K562 (cell line): ENCODE data around the gene LRRC4. TPM values are rescaled to one million over a fixed set of nuclear protein-coding genes. Genes with fewer than 3 reads are reported as not detected.
A peak's percentile ranks its signal among the peaks of the same experiment; 100 is the strongest.

Experiments
- ATAC-seq: fragments of 200-7000 bp; cut with Tn5 transposase; 3 replicates; pipeline ENCODE4 v1.9.1; 2020; ENCODE audit warnings: moderate library complexity
- BruUV-seq: library from RNA; stranded (reverse); fragments of 400-500 nt; replicated peaks from 2 replicates; lab custom pipeline; 2021; lab: Mats Ljungman, UMichigan
- CTCF ChIA-PET: fragments of 300-600 bp; formaldehyde crosslinking; extraction: SDS; loops from one replicate; lab custom pipeline; 2021; ENCODE audit warnings: low intra/inter-chr PET ratio; lab: Yijun Ruan, JAX
- POLR2A ChIA-PET: fragments of 300-600, 350-650 bp; sonication (Branson Sonifier 250); formaldehyde crosslinking; extraction: SDS; loops from one replicate; lab custom pipeline; 2021; ENCODE audit warnings: antibody characterized with exemption, inconsistent platforms; lab: Yijun Ruan, JAX
- DNase-seq, 4 experiments: peaks; one replicate each; pipeline versions ENCODE4 v3.0.0 to v3.0.0-alpha.2; 2011 to 2018; ENCODE audit warnings: low spot score in 3 of 4, mixed read lengths in 3 of 4; ENCODE audit errors: extremely low read depth in 1 of 4
- FAIRE-seq: peaks from 2 replicates; lab custom pipeline; 2011; peaks lifted over from hg19 to GRCh38; lab: Jason Lieb, UNC
- H2AFZ ChIP-seq: 2 replicates; pipeline ENCODE4 v1.6.0; 2011; ENCODE audit warnings: low read depth, low read length, control low read depth, inconsistent platforms
- H3K27ac ChIP-seq: fragments of 200-600 bp; 3 replicates; pipeline ENCODE4 v1.8.0; 2011; ENCODE audit warnings: low read depth, mild to moderate bottlenecking, control low read depth, inconsistent platforms, low read length, moderate library complexity, mixed read lengths; ENCODE audit errors: extremely low read depth
- H3K27me3 ChIP-seq, 2 experiments: fragments of 300-600 bp in 1 of 2; 2 replicates in 1 of 2; 3 replicates in 1 of 2; pipeline versions ENCODE4 v1.6.0 to v1.8.0; 2011; ENCODE audit warnings: inconsistent platforms in 2 of 2, low read length in 2 of 2, mild to moderate bottlenecking in 1 of 2, mixed read lengths in 1 of 2, moderate library complexity in 1 of 2; ENCODE audit not compliant: control insufficient read depth in 2 of 2, insufficient read depth in 2 of 2
- H3K36me3 ChIP-seq: fragments of 300-600 bp; 3 replicates; pipeline ENCODE4 v1.8.0; 2011; ENCODE audit warnings: mild to moderate bottlenecking, low read length, inconsistent platforms; ENCODE audit not compliant: control insufficient read depth, insufficient read depth
- H3K4me1 ChIP-seq, 2 experiments: fragments of 200-600 bp in 1 of 2; replicated peaks in 1 of 2; 2 replicates in 1 of 2; 3 replicates in 1 of 2; pipeline versions ENCODE4 v1.5.1 to v1.8.0; 2011; ENCODE audit warnings: inconsistent platforms in 2 of 2, low read length in 2 of 2, mild to moderate bottlenecking in 1 of 2, mixed read lengths in 1 of 2, moderate library complexity in 1 of 2; ENCODE audit not compliant: control insufficient read depth in 2 of 2, insufficient read depth in 2 of 2
- H3K4me2 ChIP-seq: 2 replicates; pipeline ENCODE4 v1.6.1; 2011; ENCODE audit warnings: low read length, control low read depth, inconsistent platforms, mixed read lengths; ENCODE audit not compliant: insufficient read depth
- H3K4me3 ChIP-seq: fragments of 200-600 bp; sonication (generic), shearing (Covaris generic); 2 replicates; pipeline ENCODE4 v1.5.1; 2016; ENCODE audit warnings: control low read depth, inconsistent platforms
- H3K79me2 ChIP-seq: fragments of 200-600 bp; 3 replicates; pipeline ENCODE4 v1.8.0; 2011; ENCODE audit warnings: low read length, inconsistent platforms; ENCODE audit not compliant: control insufficient read depth, insufficient read depth
- H3K9ac ChIP-seq, 2 experiments: 2 replicates each; pipeline versions ENCODE4 v1.6.0 to v1.6.1; 2011; ENCODE audit warnings: low read depth in 2 of 2, low read length in 2 of 2, control low read depth in 1 of 2, inconsistent platforms in 1 of 2, mild to moderate bottlenecking in 1 of 2, mixed read lengths in 1 of 2; ENCODE audit not compliant: insufficient read depth in 1 of 2
- H3K9me1 ChIP-seq: one replicate; pipeline ENCODE4 v1.6.0; 2011; ENCODE audit warnings: inconsistent platforms, mild to moderate bottlenecking, low read length, moderate library complexity; ENCODE audit not compliant: control insufficient read depth, insufficient read depth
- H3K9me3 ChIP-seq: replicated peaks from 2 replicates; pipeline ENCODE4 v1.5.1; 2011; ENCODE audit warnings: low read depth, low read length, inconsistent platforms; ENCODE audit not compliant: control insufficient read depth, insufficient read depth
- H4K20me1 ChIP-seq: replicated peaks from 2 replicates; pipeline ENCODE4 v1.6.1; 2011; ENCODE audit warnings: low read length, inconsistent platforms, mixed read lengths; ENCODE audit not compliant: control insufficient read depth, insufficient read depth
- BCL6 ChIP-seq: fragments of 250-450 bp; sonication (Bioruptor Pico); IDR thresholded peaks from 2 replicates; pipeline ENCODE4 v1.4.0; 2020
- MTF1 ChIP-seq: fragments of 250-450 bp; sonication (Bioruptor Pico); IDR thresholded peaks from 2 replicates; pipeline ENCODE4 v1.9.0; 2021; ENCODE audit warnings: moderate library complexity, mild to moderate bottlenecking, inconsistent platforms, borderline replicate concordance
- ZNF561 ChIP-seq: fragments of 450-650 bp; formaldehyde crosslinking; conservative IDR thresholded peaks from 2 replicates; pipeline ENCODE4 v1.4.0; 2020; ENCODE audit warnings: mild to moderate bottlenecking, moderate library complexity
- WGBS: fragments of 100-300 bp; shearing (Covaris generic); methylation state at CpG from one replicate; pipeline ENCODE4 v1.1.6; 2016; ENCODE audit warnings: low coverage, mixed read lengths; ENCODE audit not compliant: insufficient coverage; ENCODE audit errors: missing lambda C conversion rate; 5-methylcytosine and 5-hydroxymethylcytosine counted together
- in situ Hi-C: fragments of 300-500 bp; cut with MboI; formaldehyde crosslinking; loops from 4 replicates; pipeline ENCODE4 v1.15.0; 2018; ENCODE audit warnings: inconsistent platforms, mixed read lengths
- intact Hi-C: fragments of 100-400 bp; cut with micrococcal nuclease; formaldehyde crosslinking; loops from 2 replicates; pipeline ENCODE4 v1.14.2; 2022
- polyA plus RNA-seq, 8 experiments: library from polyadenylated mRNA; depleted of rRNA in 4 of 8; stranded (reverse) in 5 of 8; unstranded in 3 of 8; fragments of >200 nt; fragmentation: Nextera tagmentation in 2 of 8; fragmentation: Illumina TruSeq in 1 of 8; extraction: Ambion mirVana in 2 of 8; extraction: Trizol in 1 of 8; gene quantifications; 2 replicates each; pipeline versions ENCODE4 v1.2.1 to v1.2.3, GENCODE V29; 2011 to 2014; ENCODE audit warnings: inconsistent platforms in 1 of 8, missing spikeins in 1 of 8
- total RNA-seq, 7 experiments: library from RNA; depleted of rRNA in 6 of 7; stranded (reverse); fragments of >200 nt in 6 of 7; fragmentation: Illumina TruSeq in 2 of 7; extraction: Trizol in 2 of 7; gene quantifications; 2 replicates each; pipeline versions ENCODE4 v1.2.1 to v1.2.3, GENCODE V29; 2011 to 2021; ENCODE audit warnings: low replicate concordance in 1 of 7
- TF ChIP-seq, protein P1 (sequence below), 2 experiments: fragments of 450-650 bp in 1 of 2; sonication (generic) in 1 of 2; formaldehyde crosslinking in 1 of 2; IDR thresholded peaks in 1 of 2; conservative IDR thresholded peaks in 1 of 2; 2 replicates each; pipeline versions ENCODE4 v1.6.1 to v1.8.1; 2016 to 2023; ENCODE audit warnings: mild to moderate bottlenecking in 2 of 2, moderate library complexity in 2 of 2, inconsistent platforms in 1 of 2, missing genetic modification reagents in 1 of 2
- TF ChIP-seq, protein P2 (sequence below): IDR thresholded peaks from 3 replicates; pipeline ENCODE4 v1.6.1; 2011; ENCODE audit warnings: borderline replicate concordance, mild to moderate bottlenecking; ENCODE audit not compliant: insufficient read length, insufficient read depth
- TF ChIP-seq, protein P3 (sequence below): sonication (generic); formaldehyde crosslinking; IDR thresholded peaks from 2 replicates; pipeline ENCODE4 v1.8.0; 2022; ENCODE audit warnings: mild to moderate bottlenecking, missing genetic modification reagents, borderline replicate concordance
- TF ChIP-seq, protein P4 (sequence below): fragments of 450-650 bp; conservative IDR thresholded peaks from 2 replicates; pipeline ENCODE4 v1.6.1; 2016; ENCODE audit warnings: missing genetic modification characterization, low read depth, mild to moderate bottlenecking, missing compliant biosample characterization, moderate library complexity

The LRRC4 gene
- total and polyA plus RNA-seq, 9 of the 15 experiments (the other 6 are each of a cell fraction or from before 2014, with no cell fraction given): 0.04 to 0.11 TPM; not detected in 7

DNA sequence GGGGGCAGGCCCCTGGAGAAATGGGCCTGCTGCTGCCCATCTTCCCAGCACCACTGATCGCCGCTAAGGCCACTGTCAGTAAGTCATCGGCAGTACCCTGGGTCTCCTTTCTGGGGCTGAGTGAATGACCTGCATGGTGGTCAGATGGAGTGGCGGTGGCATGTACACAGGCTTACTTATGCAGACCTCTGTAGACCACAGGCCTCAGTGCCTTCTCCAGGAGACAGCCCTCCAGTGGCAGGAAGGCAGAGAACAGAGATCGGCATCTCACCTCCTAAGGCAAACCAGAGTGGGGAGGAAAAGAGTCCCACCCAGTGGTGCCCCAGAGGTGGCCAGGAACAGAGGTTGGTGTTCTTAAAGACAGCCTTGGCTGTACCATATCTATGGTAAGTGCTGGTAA, 22.8 kb upstream of the LRRC4 start:
- H3K79me2 ChIP-seq: no peaks in the 10 kb centered on the region
- no TSS peak for BruUV-seq

More for the DNA sequence above, 22.8 kb upstream of the LRRC4 start:
- Histone ChIP-seq H3K9ac (0 out of 4 replicates have a peak overlapping the region, but pooled peaks of 1 of the 2 experiments have one; percentile 11), H3K9me3 (no peaks in the 10 kb centered on the region), H3K4me2 (no peak overlapping the region), H3K4me3 (no peak overlapping the region), H3K27me3 (no peaks in the 10 kb centered on the region), H3K27ac (no peak overlapping the region), H3K4me1 (no peaks in the 10 kb centered on the region; a peak in 1 of 5 replicates), H2AFZ (no peak overlapping the region), H3K36me3 (peaks cover 51% of the 10 kb centered on the region), H3K9me1 (peaks cover 3% of the 10 kb centered on the region), H4K20me1 (peaks cover 18% of the 10 kb centered on the region)
- intact Hi-C loops: no loop called here
- FAIRE-seq (no peak), DNase-seq (no peak), ATAC-seq (peak; percentile 41)
- CTCF ChIA-PET: no interaction called here
- TF ChIP-seq, protein P1, sequence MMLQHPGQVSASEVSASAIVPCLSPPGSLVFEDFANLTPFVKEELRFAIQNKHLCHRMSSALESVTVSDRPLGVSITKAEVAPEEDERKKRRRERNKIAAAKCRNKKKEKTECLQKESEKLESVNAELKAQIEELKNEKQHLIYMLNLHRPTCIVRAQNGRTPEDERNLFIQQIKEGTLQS (IDR thresholded peaks at IDR 0.05): no peak
- TF ChIP-seq, protein P1 (CRISPR knock-in tag; conservative IDR thresholded peaks at IDR 0.05): no peak
- TF ChIP-seq MTF1 (no peak), BCL6 (no peak), ZNF561 (no peak)
- TF ChIP-seq, protein P2, sequence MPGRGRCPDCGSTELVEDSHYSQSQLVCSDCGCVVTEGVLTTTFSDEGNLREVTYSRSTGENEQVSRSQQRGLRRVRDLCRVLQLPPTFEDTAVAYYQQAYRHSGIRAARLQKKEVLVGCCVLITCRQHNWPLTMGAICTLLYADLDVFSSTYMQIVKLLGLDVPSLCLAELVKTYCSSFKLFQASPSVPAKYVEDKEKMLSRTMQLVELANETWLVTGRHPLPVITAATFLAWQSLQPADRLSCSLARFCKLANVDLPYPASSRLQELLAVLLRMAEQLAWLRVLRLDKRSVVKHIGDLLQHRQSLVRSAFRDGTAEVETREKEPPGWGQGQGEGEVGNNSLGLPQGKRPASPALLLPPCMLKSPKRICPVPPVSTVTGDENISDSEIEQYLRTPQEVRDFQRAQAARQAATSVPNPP: no peak
- TF ChIP-seq, protein P3, sequence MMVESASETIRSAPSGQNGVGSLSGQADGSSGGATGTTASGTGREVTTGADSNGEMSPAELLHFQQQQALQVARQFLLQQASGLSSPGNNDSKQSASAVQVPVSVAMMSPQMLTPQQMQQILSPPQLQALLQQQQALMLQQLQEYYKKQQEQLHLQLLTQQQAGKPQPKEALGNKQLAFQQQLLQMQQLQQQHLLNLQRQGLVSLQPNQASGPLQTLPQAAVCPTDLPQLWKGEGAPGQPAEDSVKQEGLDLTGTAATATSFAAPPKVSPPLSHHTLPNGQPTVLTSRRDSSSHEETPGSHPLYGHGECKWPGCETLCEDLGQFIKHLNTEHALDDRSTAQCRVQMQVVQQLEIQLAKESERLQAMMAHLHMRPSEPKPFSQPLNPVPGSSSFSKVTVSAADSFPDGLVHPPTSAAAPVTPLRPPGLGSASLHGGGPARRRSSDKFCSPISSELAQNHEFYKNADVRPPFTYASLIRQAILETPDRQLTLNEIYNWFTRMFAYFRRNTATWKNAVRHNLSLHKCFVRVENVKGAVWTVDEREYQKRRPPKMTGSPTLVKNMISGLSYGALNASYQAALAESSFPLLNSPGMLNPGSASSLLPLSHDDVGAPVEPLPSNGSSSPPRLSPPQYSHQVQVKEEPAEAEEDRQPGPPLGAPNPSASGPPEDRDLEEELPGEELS (CRISPR knock-in tag): no peak
- TF ChIP-seq, protein P4, sequence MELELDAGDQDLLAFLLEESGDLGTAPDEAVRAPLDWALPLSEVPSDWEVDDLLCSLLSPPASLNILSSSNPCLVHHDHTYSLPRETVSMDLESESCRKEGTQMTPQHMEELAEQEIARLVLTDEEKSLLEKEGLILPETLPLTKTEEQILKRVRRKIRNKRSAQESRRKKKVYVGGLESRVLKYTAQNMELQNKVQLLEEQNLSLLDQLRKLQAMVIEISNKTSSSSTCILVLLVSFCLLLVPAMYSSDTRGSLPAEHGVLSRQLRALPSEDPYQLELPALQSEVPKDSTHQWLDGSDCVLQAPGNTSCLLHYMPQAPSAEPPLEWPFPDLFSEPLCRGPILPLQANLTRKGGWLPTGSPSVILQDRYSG (tag): no peak
- 93% methylated on average over 5 of the region's 5 CpGs for WGBS
- POLR2A ChIA-PET: interaction anchor here (0.6 to 1.1 kb wide), 5 partner anchors 9 to 620 kb away, joined by 3 to 4 read pairs (median 3); no protein-coding TSS in a partner anchor
- in situ Hi-C loops: no loop called here
